GM21529 (cell line): ENCODE measurements around the gene EGLN1.

Source experiments
- ATAC-seq: cut with Tn5 transposase; IDR thresholded peaks from one replicate; pipeline ENCODE4 v1.9.1; 2021; ENCODE audit not compliant: unreplicated experiment

The EGLN1 gene

GRCh38 chr1:231401478-231401877 lies 20.6 kb downstream of the EGLN1 start:
- ATAC-seq: no peak

- ATAC-seq: no peak
These were observed 24.0 kb downstream of the EGLN1 start for GRCh38 chr1:231397886-231398671.

GRCh38 chr1:231396643-231397042 lies 25.4 kb downstream of the EGLN1 start:
- no peak for ATAC-seq

GRCh38 chr1:231395998-231396390 lies 26.1 kb downstream of the EGLN1 start:
- ATAC-seq: no peak

GRCh38 chr1:231395076-231395997 lies 26.8 kb downstream of the EGLN1 start:
- no peak for ATAC-seq

GRCh38 chr1:231393668-231394067 lies 28.4 kb downstream of the EGLN1 start:
- no peak for ATAC-seq

GRCh38 chr1:231392389-231393131 lies 29.5 kb downstream of the EGLN1 start:
- ATAC-seq: no peak

GRCh38 chr1:231390071-231390470 lies 32.0 kb downstream of the EGLN1 start:
- no peak for ATAC-seq

- ATAC-seq: no peak
These were observed 34.1 kb downstream of the EGLN1 start for GRCh38 chr1:231387770-231388669.

- no peak for ATAC-seq
These were observed 35.6 kb downstream of the EGLN1 start for GRCh38 chr1:231386466-231386865.

GRCh38 chr1:231385416-231385748 lies 36.7 kb downstream of the EGLN1 start:
- ATAC-seq: no peak

GRCh38 chr1:231384696-231385415 lies 37.2 kb downstream of the EGLN1 start:
- ATAC-seq: no peak

- no peak for ATAC-seq
These were observed 38.8 kb downstream of the EGLN1 start for GRCh38 chr1:231383159-231383860.

- no peak for ATAC-seq
These were observed 39.7 kb downstream of the EGLN1 start for GRCh38 chr1:231382426-231382825.

- no peak for ATAC-seq
These were observed 40.4 kb downstream of the EGLN1 start for GRCh38 chr1:231381729-231382128.

GRCh38 chr1:231376875-231377549 lies 45.1 kb downstream of the EGLN1 start:
- peak; percentile 56 for ATAC-seq

GRCh38 chr1:231376101-231376500 lies 46.0 kb downstream of the EGLN1 start:
- ATAC-seq: no peak

- no peak for ATAC-seq
These were observed 47.7 kb downstream of the EGLN1 start for GRCh38 chr1:231374394-231374793.

- ATAC-seq: no peak
These were observed 49.6 kb downstream of the EGLN1 start for GRCh38 chr1:231372501-231372900.
